Body of pancreas (tissue), 4 donors: ENCODE results near the gene DNTTIP2.

Experiments used
- POLR2A ChIP-seq, 3 donors: fragments of 450-650 bp; IDR thresholded peaks; one replicate each; pipeline ENCODE4 v1.6.1; 2016; ENCODE audit warnings: antibody characterized with exemption in 3 of 3, mild to moderate bottlenecking in 2 of 3
- TF ChIP-seq, protein P1 (sequence below), 7 experiments: fragments of 450-650 bp in 4 of 7; fragments of 200-600 bp in 3 of 7; sonication (generic) in 3 of 7; IDR thresholded peaks; one replicate each; pipeline ENCODE4 v1.5.1; 2016 to 2019; ENCODE audit warnings: antibody characterized with exemption in 7 of 7

DNA sequence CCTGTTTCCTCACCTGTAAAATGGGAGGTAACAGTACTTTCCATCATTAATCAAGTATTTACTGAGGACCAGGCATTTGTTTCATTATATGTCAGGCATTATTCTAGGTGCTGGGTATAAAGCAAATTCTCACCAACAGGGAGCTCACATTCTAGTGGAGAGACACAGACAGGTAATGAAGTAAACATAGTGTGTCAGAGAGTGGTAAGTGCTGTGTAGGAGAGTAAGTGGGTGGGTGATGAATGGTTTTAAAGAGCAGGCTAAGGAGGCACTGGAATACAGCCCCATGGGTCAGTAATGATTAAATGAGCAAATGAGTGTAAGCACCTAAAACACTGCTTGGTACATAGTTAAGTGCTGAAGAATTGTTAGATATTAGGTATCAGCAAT is 60.4 kb downstream of the DNTTIP2 start:
- TF ChIP-seq, protein P1, sequence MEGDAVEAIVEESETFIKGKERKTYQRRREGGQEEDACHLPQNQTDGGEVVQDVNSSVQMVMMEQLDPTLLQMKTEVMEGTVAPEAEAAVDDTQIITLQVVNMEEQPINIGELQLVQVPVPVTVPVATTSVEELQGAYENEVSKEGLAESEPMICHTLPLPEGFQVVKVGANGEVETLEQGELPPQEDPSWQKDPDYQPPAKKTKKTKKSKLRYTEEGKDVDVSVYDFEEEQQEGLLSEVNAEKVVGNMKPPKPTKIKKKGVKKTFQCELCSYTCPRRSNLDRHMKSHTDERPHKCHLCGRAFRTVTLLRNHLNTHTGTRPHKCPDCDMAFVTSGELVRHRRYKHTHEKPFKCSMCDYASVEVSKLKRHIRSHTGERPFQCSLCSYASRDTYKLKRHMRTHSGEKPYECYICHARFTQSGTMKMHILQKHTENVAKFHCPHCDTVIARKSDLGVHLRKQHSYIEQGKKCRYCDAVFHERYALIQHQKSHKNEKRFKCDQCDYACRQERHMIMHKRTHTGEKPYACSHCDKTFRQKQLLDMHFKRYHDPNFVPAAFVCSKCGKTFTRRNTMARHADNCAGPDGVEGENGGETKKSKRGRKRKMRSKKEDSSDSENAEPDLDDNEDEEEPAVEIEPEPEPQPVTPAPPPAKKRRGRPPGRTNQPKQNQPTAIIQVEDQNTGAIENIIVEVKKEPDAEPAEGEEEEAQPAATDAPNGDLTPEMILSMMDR (IDR thresholded peaks at IDR 0.05), result no peak
- TF ChIP-seq POLR2A (IDR thresholded peaks at IDR 0.05), result no peak
